ENCODE measurements around the gene MED28.

The MED28 gene

DNA sequence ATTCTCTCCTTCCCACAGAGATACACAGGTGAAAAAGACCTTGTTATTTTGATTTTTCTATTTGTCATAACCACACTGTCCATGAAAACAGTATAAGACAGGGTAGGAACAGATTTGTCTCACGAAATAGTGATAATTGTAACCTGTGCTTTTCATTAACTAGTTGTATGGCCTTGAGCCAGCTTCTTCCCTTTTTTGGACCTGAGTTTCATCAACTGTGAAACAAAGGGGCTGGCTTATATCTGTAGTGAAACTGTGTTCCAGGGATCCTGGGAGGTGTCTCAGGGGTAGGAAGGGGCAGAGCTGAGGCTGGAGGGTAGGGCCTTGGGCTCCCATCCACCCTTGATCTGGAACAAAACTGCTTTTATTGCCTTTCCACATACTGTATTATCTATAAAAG is 50.9 kb downstream of the MED28 start:
- Histone ChIP-seq H3K9ac (ENCODE audit: low read depth, low read length, poor library complexity, severe bottlenecking) (peak overlapping the region; percentile 56), H3K4me1 (ENCODE audit: insufficient read depth, low read length, poor library complexity, severe bottlenecking) (peaks cover 30% of the 10 kb centered on the region), H4K20me1 (ENCODE audit: insufficient read depth, low read length, poor library complexity, severe bottlenecking) (no peaks in the 10 kb centered on the region), H2AFZ (ENCODE audit: low read length) (peak overlapping the region; percentile 55; the same call in 1 of the 2 replicates), H3K4me3 (ENCODE audit: low read length, poor library complexity, severe bottlenecking) (peak overlapping the region; percentile 67), H3K36me3 (ENCODE audit: insufficient read depth, low read length) (no peaks in the 10 kb centered on the region), H3K79me2 (ENCODE audit: insufficient read depth, low read length) (no peaks in the 10 kb centered on the region), H3K27me3 (ENCODE audit: insufficient read depth, low read length, poor library complexity, severe bottlenecking) (no peaks in the 10 kb centered on the region), H3K9me3 (ENCODE audit: insufficient read depth, low read depth, low read length) (no peaks in the 10 kb centered on the region), H3K4me2 (ENCODE audit: low read depth, low read length, poor library complexity, severe bottlenecking) (peak overlapping the region; percentile 72), H3K9me2 (replicated peaks; ENCODE audit: low read depth, low read length) (no peaks in the 10 kb centered on the region), H3F3A (ENCODE audit: low read depth) (0 out of 2 replicates have a peak, but pooled peaks cover 4% of the 10 kb centered on the region)
- TF ChIP-seq EZH2phosphoT487 (IDR thresholded peaks at IDR 0.05; ENCODE audit: borderline replicate concordance), result no peak
- TF ChIP-seq, protein P1, sequence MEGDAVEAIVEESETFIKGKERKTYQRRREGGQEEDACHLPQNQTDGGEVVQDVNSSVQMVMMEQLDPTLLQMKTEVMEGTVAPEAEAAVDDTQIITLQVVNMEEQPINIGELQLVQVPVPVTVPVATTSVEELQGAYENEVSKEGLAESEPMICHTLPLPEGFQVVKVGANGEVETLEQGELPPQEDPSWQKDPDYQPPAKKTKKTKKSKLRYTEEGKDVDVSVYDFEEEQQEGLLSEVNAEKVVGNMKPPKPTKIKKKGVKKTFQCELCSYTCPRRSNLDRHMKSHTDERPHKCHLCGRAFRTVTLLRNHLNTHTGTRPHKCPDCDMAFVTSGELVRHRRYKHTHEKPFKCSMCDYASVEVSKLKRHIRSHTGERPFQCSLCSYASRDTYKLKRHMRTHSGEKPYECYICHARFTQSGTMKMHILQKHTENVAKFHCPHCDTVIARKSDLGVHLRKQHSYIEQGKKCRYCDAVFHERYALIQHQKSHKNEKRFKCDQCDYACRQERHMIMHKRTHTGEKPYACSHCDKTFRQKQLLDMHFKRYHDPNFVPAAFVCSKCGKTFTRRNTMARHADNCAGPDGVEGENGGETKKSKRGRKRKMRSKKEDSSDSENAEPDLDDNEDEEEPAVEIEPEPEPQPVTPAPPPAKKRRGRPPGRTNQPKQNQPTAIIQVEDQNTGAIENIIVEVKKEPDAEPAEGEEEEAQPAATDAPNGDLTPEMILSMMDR (conservative IDR thresholded peaks at IDR 0.05; ENCODE audit: low read length), result no peak

DNA sequence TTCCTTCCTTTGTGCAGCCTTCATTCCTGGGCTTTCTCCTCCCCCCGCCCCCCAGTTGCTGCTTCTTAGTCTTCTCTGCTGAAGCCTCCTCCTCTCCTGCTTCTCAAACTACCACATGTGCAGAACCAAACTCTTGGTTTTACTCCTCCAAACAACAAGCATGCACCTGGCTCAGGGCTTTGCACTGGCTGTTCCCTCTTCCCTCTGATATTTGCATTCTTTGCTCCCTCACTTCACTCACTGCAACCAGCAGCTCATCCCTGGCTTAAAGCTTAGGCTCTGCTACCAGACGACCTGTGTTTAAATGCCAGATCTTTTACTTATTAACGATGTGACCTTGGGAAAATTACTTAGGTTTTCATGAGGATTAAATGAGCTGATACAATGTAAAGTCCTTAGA is 51.4 kb downstream of the MED28 start:
- no peaks in the 10 kb centered on the region for H3K27me3 ChIP-seq (ENCODE audit: insufficient read depth, low read length, poor library complexity, severe bottlenecking)
- H4K20me1 ChIP-seq (ENCODE audit: insufficient read depth, low read length, poor library complexity, severe bottlenecking), result no peaks in the 10 kb centered on the region
- H3K4me3 ChIP-seq (ENCODE audit: low read length, poor library complexity, severe bottlenecking), result peak overlapping the region; percentile 67
- H3K4me1 ChIP-seq (ENCODE audit: insufficient read depth, low read length, poor library complexity, severe bottlenecking), result peaks cover 34% of the 10 kb centered on the region
- H3K79me2 ChIP-seq (ENCODE audit: insufficient read depth, low read length), result no peaks in the 10 kb centered on the region
- H2AFZ ChIP-seq (ENCODE audit: low read length), result 0 out of 2 replicates have a peak overlapping the region, but pooled peaks have one; percentile 55
- TF ChIP-seq, protein P1 (conservative IDR thresholded peaks at IDR 0.05; ENCODE audit: low read length), result no peak
- peak overlapping the region; percentile 56 for H3K9ac ChIP-seq (ENCODE audit: low read depth, low read length, poor library complexity, severe bottlenecking)
- no peaks in the 10 kb centered on the region for H3K36me3 ChIP-seq (ENCODE audit: insufficient read depth, low read length)
- H3K9me3 ChIP-seq (ENCODE audit: insufficient read depth, low read depth, low read length), result no peaks in the 10 kb centered on the region
- H3K9me2 ChIP-seq (replicated peaks; ENCODE audit: low read depth, low read length), result no peaks in the 10 kb centered on the region
- H3K4me2 ChIP-seq (ENCODE audit: low read depth, low read length, poor library complexity, severe bottlenecking), result peak overlapping the region; percentile 72
- H3F3A ChIP-seq (ENCODE audit: low read depth), result 0 out of 2 replicates have a peak, but pooled peaks cover 4% of the 10 kb centered on the region

DNA sequence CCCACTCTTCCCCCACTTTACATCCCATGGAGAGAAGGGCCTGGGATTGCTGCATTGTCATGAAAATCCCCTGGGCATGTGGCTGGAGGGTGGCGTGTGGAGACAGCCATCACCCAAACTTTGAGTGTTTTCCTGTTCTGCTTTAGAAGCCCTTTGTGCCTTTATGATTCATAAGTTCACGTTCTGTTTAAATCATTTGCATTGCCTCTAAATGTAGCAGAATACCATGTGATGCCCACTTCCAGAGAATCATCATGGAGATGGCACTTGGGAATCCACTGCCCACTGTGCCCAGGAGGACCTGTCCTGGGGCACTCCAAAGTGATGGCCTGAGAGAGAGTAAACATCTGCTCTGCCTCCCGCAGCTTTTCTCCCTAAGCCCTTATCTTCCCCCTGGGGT is 52.8 kb downstream of the MED28 start:
- no peak overlapping the region for H3K9ac ChIP-seq (ENCODE audit: low read depth, low read length, poor library complexity, severe bottlenecking)
- no peaks in the 10 kb centered on the region for H3K79me2 ChIP-seq (ENCODE audit: insufficient read depth, low read length)
- no peak for TF ChIP-seq EZH2phosphoT487 (IDR thresholded peaks at IDR 0.05; ENCODE audit: borderline replicate concordance)
- TF ChIP-seq, protein P1 (conservative IDR thresholded peaks at IDR 0.05; ENCODE audit: low read length), result no peak
- peak overlapping the region; percentile 48; the same call in 1 of the 2 replicates for H2AFZ ChIP-seq (ENCODE audit: low read length)
- H3K4me1 ChIP-seq (ENCODE audit: insufficient read depth, low read length, poor library complexity, severe bottlenecking), result peaks cover 44% of the 10 kb centered on the region
- H3K9me3 ChIP-seq (ENCODE audit: insufficient read depth, low read depth, low read length), result no peaks in the 10 kb centered on the region
- 0 out of 2 replicates have a peak, but pooled peaks cover 4% of the 10 kb centered on the region for H3F3A ChIP-seq (ENCODE audit: low read depth)
- no peaks in the 10 kb centered on the region for H3K9me2 ChIP-seq (replicated peaks; ENCODE audit: low read depth, low read length)
- H3K4me3 ChIP-seq (ENCODE audit: low read length, poor library complexity, severe bottlenecking), result no peak overlapping the region
- no peaks in the 10 kb centered on the region for H4K20me1 ChIP-seq (ENCODE audit: insufficient read depth, low read length, poor library complexity, severe bottlenecking)
- no peaks in the 10 kb centered on the region for H3K36me3 ChIP-seq (ENCODE audit: insufficient read depth, low read length)
- no peak overlapping the region for H3K4me2 ChIP-seq (ENCODE audit: low read depth, low read length, poor library complexity, severe bottlenecking)
- no peaks in the 10 kb centered on the region for H3K27me3 ChIP-seq (ENCODE audit: insufficient read depth, low read length, poor library complexity, severe bottlenecking)
